Testis (tissue), 3 donors: Measurements from ENCODE around the gene MEGF11. TPM values are rescaled to one million over a fixed set of nuclear protein-coding genes. Genes with fewer than 3 reads are reported as not detected.
"Not testable (repeated sequence)": the region's sequence is repeated elsewhere in the genome, so short reads cannot be mapped to it uniquely, and the experiment has no call there.

Experiments used
- DNase-seq: peaks from one replicate; pipeline ENCODE4 v3.0.0-alpha.2; 2019
- H3K27ac ChIP-seq, 2 donors: fragments of 200-600 bp; sonication (generic); one replicate each; pipeline ENCODE4 v1.5.1; 2019
- H3K27me3 ChIP-seq: fragments of 200-600 bp; sonication (generic); one replicate; pipeline ENCODE4 v1.5.1; 2019
- H3K36me3 ChIP-seq: fragments of 200-600 bp; sonication (generic); one replicate; pipeline ENCODE4 v1.5.1; 2017; ENCODE audit warnings: low read depth; ENCODE audit errors: missing control alignments
- H3K4me1 ChIP-seq: fragments of 200-600 bp; sonication (generic); one replicate; pipeline ENCODE4 v1.5.1; 2019
- H3K4me3 ChIP-seq, 2 donors: fragments of 200-600 bp; sonication (generic); one replicate each; pipeline ENCODE4 v1.5.1; 2017 to 2019
- H3K9me3 ChIP-seq: fragments of 200-600 bp; sonication (generic); one replicate; pipeline ENCODE4 v1.5.1; 2017
- POLR2A ChIP-seq: fragments of 450-650 bp; IDR thresholded peaks from one replicate; pipeline ENCODE4 v1.6.1; 2017; ENCODE audit warnings: antibody characterized with exemption, mild to moderate bottlenecking, moderate library complexity
- WGBS, 2 donors: methylation state at CpG; one replicate each; pipeline ENCODE4 v1.1.5; 2018; 5-methylcytosine and 5-hydroxymethylcytosine counted together
- intact Hi-C: fragments of 100-400 bp; cut with DNase I; formaldehyde crosslinking; loops from one replicate; pipeline ENCODE4 v1.15.1; 2023; ENCODE audit warnings: low total_unique reads
- polyA plus RNA-seq: library from polyadenylated mRNA; stranded (reverse); fragments of 350-450 nt; fragmentation: Illumina TruSeq; extraction: RNeasy Lipid Tissue Mini Kit (QIAGEN cat#74804); gene quantifications from one replicate; pipeline ENCODE4 v1.2.3, GENCODE V29; 2014; ENCODE audit warnings: low read depth, low replicate concordance; ENCODE audit not compliant: insufficient read depth
- total RNA-seq, 2 donors: library from RNA; depleted of rRNA; stranded (reverse); fragments of >200 nt; gene quantifications; one replicate each; pipeline ENCODE4 v1.2.3, GENCODE V29; 2016
- TF ChIP-seq, protein P1 (sequence below), 3 experiments: fragments of 450-650 bp in 2 of 3; fragments of 200-600 bp in 1 of 3; sonication (generic) in 1 of 3; IDR thresholded peaks; one replicate each; pipeline ENCODE4 v1.5.1; 2016 to 2019; ENCODE audit warnings: antibody characterized with exemption in 3 of 3, mild to moderate bottlenecking in 2 of 3, moderate library complexity in 1 of 3

Gene MEGF11
- total and polyA plus RNA-seq, 3 donors from 2014 or later: 4.5 to 18.7 (median 8.6) TPM

DNA sequence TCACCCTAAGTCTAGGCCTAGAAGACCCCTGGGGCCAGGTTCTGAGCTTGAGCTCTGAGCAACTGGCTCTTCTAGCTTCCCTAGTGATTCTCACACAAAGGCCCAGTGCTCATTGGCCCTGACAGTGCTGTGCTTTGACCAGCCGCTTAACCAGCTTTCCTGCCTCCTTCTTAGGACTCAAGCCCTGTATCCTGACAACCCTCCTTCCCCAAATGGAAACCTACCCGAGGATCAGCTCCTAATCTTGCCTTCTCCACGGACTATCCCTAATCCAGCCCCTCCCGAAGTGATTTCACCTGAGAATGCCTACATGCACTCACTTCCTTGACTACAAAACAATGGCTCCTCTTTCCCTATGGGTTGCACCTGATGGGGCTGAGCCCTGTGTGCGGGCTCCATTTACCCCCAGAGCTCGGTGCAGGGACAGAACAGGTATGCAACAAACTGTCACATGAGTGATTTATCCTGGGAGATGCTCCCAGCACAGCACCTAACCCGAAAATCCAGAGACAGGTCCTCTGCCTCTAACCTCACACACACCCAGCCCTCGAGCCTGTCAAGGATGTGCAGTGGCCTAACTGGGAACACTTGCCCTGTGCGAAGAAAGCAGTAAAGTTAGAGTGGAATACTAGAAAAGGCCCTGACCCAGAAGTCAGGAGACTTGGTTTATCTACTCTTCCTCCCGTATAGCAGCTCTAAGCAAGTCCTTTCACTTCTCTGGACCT lies 2.3 kb downstream of the MEGF11 start:
- 42 to 62% methylated on average over 10 of the region's 10 CpGs for WGBS, 2 donors
- intact Hi-C loops: no loop called here
- no peaks in the 10 kb centered on the region for H3K36me3 ChIP-seq
- H3K27me3 ChIP-seq: no peaks in the 10 kb centered on the region
- no peak overlapping the region for H3K4me3 ChIP-seq
- no peak for TF ChIP-seq POLR2A
- TF ChIP-seq, protein P1, sequence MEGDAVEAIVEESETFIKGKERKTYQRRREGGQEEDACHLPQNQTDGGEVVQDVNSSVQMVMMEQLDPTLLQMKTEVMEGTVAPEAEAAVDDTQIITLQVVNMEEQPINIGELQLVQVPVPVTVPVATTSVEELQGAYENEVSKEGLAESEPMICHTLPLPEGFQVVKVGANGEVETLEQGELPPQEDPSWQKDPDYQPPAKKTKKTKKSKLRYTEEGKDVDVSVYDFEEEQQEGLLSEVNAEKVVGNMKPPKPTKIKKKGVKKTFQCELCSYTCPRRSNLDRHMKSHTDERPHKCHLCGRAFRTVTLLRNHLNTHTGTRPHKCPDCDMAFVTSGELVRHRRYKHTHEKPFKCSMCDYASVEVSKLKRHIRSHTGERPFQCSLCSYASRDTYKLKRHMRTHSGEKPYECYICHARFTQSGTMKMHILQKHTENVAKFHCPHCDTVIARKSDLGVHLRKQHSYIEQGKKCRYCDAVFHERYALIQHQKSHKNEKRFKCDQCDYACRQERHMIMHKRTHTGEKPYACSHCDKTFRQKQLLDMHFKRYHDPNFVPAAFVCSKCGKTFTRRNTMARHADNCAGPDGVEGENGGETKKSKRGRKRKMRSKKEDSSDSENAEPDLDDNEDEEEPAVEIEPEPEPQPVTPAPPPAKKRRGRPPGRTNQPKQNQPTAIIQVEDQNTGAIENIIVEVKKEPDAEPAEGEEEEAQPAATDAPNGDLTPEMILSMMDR (IDR thresholded peaks at IDR 0.05): no peak
- H3K9me3 ChIP-seq: no peaks in the 10 kb centered on the region
- peaks cover 16% of the 10 kb centered on the region for H3K4me1 ChIP-seq
- DNase-seq: no peak
- no peak overlapping the region for H3K27ac ChIP-seq

DNA sequence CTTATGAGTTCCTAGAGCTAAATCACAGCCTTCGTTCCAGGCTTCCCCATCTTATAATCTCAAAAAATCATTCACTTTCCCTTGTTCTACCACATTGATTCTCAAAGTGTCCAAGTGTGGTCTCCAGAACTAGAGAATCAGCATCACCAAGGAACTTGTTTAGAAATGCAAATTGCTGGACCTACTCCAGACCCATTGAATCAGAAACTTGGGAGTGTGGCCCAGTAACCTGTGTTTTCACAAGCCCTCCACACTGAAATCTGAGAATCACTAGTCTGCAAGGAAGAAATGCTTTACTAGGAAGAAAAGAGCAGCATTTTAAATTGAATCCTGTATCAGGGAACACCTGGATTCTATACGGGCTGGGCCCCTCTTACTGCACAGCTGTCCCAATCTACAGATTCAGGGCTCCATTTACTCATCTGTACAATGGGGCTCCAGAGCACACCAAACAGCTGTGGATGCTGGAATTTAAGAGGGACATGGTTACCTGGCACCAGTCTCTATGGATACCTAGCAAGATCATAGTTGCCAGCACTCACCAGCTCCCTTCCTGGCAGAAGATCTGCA lies 3.9 kb downstream of the MEGF11 start:
- no peak for TF ChIP-seq POLR2A
- TF ChIP-seq, protein P1 (IDR thresholded peaks at IDR 0.05): no peak
- Histone ChIP-seq H3K9me3 (no peaks in the 10 kb centered on the region), H3K27me3 (no peaks in the 10 kb centered on the region), H3K4me3 (no peak overlapping the region), H3K36me3 (no peaks in the 10 kb centered on the region), H3K27ac (no peak overlapping the region), H3K4me1 (peaks cover 15% of the 10 kb centered on the region)
- no peak for DNase-seq
- intact Hi-C loops: no loop called here
- WGBS, 2 donors: 87 to 88% methylated on average over 2 of the region's 2 CpGs

DNA sequence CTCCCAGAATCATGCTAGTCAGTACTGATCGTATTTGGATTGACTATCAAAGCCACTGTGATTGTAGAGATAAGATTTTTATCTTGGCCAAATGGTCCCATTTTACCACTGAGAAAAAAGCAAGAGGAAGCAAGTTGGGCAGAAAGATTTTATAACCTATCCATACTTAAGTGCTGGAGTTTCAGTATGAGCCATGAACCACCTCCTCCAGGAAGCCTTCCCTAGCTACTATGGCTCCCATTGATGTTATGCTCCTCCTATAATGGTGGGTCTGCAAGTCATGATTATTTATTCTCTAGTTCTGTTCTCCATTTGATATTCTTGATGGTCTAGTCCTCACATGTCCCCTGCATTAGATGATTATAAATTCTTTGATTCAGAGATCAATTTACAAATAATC lies 6.6 kb downstream of the MEGF11 start:
- no peak overlapping the region for H3K27ac ChIP-seq
- intact Hi-C loops: no loop called here
- TF ChIP-seq, protein P1 (IDR thresholded peaks at IDR 0.05): no peak
- TF ChIP-seq POLR2A: no peak
- peaks cover 2% of the 10 kb centered on the region for H3K4me1 ChIP-seq
- no peaks in the 10 kb centered on the region for H3K27me3 ChIP-seq
- no peak overlapping the region for H3K4me3 ChIP-seq
- DNase-seq: no peak
- 85 to 95% methylated on average over 1 of the region's 1 CpG for WGBS, 2 donors
- H3K9me3 ChIP-seq: no peaks in the 10 kb centered on the region
- H3K36me3 ChIP-seq: no peaks in the 10 kb centered on the region

DNA sequence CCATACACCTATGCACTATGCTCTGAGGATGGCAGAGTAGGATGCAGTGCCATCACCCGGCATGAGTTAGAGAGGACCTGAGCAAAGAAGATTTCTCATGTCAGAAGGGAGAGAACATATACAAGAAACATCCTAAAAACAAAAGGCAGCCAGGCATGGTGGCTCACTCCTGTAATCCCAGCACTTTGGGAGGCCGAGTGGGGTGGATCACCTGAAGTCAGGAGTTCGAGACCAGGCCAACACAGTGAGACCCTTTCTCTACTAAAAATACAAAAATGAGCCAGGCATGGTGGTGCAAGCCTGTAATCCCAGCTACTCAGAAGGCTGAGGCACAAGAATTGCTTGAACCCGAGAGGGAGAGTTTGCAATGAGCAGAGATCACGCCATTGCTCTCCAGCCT lies 7.7 kb downstream of the MEGF11 start:
- 90 to 94% methylated on average over 5 of the region's 5 CpGs for WGBS, 2 donors
- DNase-seq, H3K36me3 ChIP-seq, H3K27ac ChIP-seq, H3K4me1 ChIP-seq, H3K27me3 ChIP-seq, intact Hi-C loops, H3K4me3 ChIP-seq, H3K9me3 ChIP-seq: not testable (repeated sequence)

DNA sequence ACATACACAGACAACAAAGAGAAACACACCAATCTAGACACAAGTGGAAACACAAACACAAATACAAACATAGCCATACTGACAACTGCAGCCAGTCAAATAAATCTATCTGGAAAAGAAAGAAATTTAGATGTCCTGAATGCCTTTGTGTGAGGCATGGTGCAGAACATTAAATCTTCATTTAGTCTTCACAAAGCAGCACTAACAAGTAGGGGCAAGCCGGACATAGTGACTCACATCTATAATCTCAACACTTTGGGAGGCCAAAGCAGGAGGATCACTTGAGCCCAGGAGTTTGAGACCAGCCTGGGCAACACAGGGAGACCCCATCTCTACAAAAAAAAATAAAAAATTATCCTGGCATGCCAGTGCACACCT lies 11.7 kb downstream of the MEGF11 start:
- Histone ChIP-seq H3K27ac (no peak overlapping the region), H3K27me3 (no peaks in the 10 kb centered on the region), H3K9me3 (no peaks in the 10 kb centered on the region), H3K4me3 (no peak overlapping the region), H3K36me3 (no peaks in the 10 kb centered on the region), H3K4me1 (no peaks in the 10 kb centered on the region)
- no peak for DNase-seq
- WGBS, 2 donors: 60 to 93% methylated on average over 1 of the region's 1 CpG
- TF ChIP-seq, protein P1 (IDR thresholded peaks at IDR 0.05): no peak
- no peak for TF ChIP-seq POLR2A
- intact Hi-C loops: no loop called here
